Stimulated activated CD4-positive, alpha-beta T cell treated with anti-CD3 and anti-CD28 coated beads, Interleukin-12 subunit alpha, Interleukin-12 subunit beta, amount 100 ng/mL, for 48 hours (primary cell): ENCODE results near the gene ZMYND15.

Experiments
- DNase-seq, 3 donors: peaks; one replicate each; pipeline ENCODE4 v3.0.0-alpha.2; 2020; ENCODE audit warnings: low read depth in 2 of 3, low spot score in 1 of 3

ZMYND15 gene

DNA sequence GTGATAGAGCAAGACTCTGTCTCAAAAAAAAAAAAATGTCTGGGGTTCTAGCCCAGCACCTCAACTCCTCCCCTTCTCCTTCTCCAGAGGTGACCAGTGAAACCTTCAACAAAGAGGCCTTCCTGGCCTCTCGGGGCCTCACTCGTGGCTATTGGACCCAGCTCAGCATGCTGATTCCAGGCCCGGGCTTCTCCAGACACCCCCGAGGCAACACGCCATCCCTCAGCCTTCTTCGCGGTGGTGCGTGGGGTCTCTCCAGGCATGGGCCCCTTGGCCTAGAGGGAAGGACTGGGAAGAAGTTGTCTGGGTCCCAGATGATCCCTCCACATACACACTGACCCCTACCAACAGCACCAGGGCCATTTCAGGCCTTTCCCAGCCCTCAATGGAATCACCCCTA lies 3.6 kb downstream of the ZMYND15 start:
- no peak for DNase-seq

- DNase-seq = no peak
Measured at GRCh38 chr17:4743898-4744297, 4.3 kb downstream of the ZMYND15 start.

- no peak for DNase-seq
Measured at GRCh38 chr17:4744999-4745969, 5.7 kb downstream of the ZMYND15 start.

- DNase-seq = no peak
Measured at GRCh38 chr17:4747847-4748246, 8.2 kb downstream of the ZMYND15 start.

DNA sequence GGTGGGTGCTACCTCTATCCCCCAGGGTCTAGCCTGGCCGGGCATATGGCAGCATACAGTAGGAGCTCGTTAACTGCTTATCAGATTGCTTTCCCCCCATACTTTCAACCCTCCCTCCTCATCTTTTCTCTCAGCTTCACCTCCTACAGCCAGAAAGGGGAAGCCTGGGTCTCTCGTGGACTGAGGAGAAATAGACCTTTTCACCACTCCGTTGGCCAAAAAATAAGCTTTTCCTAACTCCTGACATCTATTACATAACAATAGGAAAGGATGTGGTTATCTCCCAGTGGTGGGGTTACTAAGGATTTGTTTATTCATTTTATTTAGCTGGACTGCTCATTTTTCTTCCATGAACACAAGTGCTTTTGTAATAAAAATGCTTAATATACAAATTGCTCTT lies 9.1 kb downstream of the ZMYND15 start:
- DNase-seq = no peak

DNA sequence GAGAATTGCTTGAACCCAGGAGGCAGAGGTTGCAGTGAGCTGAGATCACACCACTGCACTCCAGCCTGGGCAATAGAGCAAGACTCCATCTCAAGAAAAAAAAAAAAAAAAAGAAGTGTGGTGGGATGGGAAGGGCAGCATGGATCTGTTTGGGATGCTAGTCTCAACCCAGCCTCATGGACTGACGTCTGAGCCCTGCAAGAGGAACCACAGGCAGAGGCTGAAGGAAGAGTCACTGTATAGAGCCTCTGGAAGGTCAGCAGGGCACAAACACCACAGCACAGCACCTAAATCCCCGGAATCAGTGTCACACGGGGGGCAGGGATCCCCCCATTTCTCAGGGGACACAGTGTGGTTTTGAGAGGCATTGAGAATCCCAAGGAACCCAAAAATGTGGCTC lies 11.0 kb downstream of the ZMYND15 start:
- no peak for DNase-seq

GRCh38 chr17:4751932-4752331 lies 12.3 kb downstream of the ZMYND15 start:
- no peak for DNase-seq

DNA sequence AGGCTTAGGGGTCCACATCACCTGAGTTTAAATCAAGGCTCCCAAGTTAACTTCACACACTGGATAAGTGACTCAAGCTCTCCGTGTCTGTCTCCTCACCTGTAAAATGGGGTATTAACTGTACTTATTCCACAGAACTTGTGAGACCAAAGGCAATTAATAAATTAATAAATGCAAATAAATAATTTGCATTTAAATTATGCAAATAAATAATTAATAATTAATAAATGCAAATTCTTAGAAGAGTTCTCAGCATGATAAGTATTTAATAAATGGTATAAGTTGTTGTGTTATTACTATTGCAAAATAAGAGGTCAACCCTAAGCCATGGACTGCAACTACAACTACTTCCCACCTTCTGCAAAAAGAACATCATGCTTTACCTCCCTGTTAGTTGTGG lies 13.8 kb downstream of the ZMYND15 start:
- DNase-seq = no peak

DNA sequence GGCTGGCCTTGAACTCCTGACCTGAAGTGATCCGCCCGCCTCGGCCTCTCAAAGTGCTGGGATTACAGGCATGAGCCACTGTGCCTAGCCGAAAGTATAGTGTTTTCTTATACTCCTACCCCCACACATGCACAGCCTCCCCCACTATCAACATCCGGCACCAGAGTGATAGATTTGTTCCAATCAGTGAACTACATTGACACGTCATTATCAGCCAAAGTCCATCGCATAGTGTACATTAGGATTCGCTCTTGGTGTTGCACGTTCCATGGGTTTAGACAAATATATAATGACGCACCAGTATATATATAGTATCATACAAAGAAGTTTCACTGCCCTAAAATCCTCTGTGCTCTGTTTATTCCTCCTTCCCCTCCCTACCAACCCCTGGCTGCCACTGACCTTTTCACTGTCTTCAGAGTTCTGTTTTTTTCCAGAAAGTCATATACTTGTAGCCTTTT lies 20.2 kb downstream of the ZMYND15 start:
- no peak for DNase-seq

DNA sequence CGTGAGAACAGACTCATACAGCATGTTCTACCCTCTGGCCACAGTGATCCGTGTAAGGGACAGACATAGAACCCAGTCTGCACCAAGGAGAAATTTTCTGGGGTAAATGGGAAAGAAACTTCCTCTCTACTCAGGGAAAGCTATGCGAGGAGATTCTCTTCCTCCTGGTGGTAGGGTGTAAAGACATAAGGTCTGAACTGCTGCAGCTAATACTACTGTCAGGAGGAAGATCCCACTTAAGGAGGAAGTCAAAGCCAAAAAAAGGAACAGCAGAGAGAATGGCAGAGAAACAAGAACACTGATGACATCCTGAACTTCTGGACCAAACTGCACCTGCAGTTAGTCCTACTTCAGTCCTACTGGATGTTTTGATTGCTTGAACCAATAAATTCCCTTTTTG lies 25.0 kb downstream of the ZMYND15 start:
- no peak for DNase-seq

DNA sequence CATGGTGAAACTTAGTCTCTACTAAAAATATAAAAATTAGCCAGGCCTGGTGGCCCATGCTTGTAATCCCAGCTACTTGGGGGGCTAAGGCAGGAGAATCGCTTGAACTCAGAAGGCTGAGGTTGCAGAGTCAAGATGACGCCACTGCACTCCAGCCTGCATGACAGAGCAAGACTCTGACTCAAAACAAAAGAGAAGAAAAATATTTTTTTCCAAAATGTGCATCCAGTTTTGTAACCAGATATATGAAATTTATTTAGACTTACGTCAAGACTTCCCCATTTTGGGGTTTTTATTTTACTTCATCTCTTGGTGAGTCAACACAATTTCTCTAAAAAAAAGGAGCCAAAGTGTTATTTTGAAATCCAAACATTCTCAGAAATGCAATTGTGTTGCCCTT lies 26.6 kb downstream of the ZMYND15 start:
- no peak for DNase-seq

GRCh38 chr17:4766723-4767122 lies 27.1 kb downstream of the ZMYND15 start:
- DNase-seq = no peak

- DNase-seq = no peak
Measured at GRCh38 chr17:4768298-4768697, 28.7 kb downstream of the ZMYND15 start.

GRCh38 chr17:4769628-4770027 lies 30.0 kb downstream of the ZMYND15 start:
- DNase-seq = no peak

GRCh38 chr17:4771519-4772234 lies 32.0 kb downstream of the ZMYND15 start, which contains the start of gene TM4SF5:
TSS of gene TM4SF5 (plus strand) at chr17:4771886. CDS start at chr17:4771923, 37 bp downstream.
- DNase-seq = no peak

GRCh38 chr17:4772235-4772613 lies 32.6 kb downstream of the ZMYND15 start:
- no peak for DNase-seq

GRCh38 chr17:4777969-4778760 lies 38.5 kb downstream of the ZMYND15 start:
- DNase-seq = no peak

- DNase-seq = no peak
Measured at GRCh38 chr17:4780325-4780955, 40.8 kb downstream of the ZMYND15 start.

DNA sequence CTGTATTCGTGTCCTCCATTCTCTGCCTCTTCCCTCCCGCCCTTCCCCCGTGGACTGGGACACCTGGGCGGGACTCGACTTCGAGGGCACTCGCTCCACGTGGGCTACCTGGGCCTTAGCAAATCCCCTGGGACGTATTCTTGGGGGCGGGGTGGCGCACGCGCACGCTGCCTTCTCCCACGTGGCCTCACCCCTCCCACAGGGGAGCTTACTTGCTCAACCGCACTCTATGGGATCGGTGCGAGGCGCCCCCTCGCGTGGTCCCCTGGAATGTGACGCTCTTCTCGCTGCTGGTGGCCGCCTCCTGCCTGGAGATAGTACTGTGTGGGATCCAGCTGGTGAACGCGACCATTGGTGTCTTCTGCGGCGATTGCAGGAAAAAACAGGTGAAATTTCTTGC lies 43.0 kb downstream of the ZMYND15 start:
- DNase-seq = no peak

DNA sequence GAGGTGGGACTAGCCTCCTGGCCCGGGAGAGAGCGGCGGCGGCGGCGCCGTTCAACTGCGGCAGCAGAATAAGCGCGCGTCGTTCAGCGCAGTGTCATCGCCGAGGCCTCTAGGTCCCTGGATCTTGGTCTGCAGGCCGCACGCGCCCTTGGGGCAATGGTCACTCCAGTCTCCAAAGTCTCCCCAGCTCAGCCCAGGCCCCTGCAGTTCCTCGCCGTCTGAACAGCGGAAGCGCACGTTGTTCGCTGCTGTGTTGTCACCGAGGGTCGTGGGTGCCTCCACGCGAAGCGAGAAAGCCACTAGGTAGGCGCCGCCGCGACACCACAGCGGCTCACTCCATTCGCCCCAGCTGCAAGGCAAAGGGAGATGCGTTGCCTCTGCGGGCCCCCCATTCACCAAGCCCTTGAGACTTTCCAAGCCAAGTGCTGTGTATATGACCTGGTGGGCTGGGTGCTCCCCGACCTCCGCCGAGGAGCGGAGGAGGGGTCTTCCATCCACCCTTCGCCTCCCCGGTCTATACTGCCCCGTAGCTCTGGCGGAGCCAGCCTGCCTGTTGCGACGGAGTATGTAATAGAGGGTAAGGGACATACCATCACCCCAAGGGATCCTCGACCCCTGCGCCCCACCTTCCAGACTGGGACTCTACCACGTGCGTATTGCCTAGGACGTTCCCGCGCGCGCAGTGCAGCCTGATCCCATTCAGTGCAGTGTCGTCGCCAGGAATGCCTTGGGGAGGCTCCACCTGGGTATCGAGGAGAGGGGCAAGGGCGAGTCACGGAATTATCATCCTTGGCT lies 45.9 kb downstream of the ZMYND15 start:
- no peak for DNase-seq
